GM21717 (cell line): Measurements from ENCODE around the gene OTUB2.

ENCODE experiments used
- ATAC-seq: cut with Tn5 transposase; IDR thresholded peaks from one replicate; pipeline ENCODE4 v1.9.1; 2021; ENCODE audit warnings: mild to moderate bottlenecking, moderate library complexity; ENCODE audit not compliant: unreplicated experiment

The OTUB2 gene

DNA sequence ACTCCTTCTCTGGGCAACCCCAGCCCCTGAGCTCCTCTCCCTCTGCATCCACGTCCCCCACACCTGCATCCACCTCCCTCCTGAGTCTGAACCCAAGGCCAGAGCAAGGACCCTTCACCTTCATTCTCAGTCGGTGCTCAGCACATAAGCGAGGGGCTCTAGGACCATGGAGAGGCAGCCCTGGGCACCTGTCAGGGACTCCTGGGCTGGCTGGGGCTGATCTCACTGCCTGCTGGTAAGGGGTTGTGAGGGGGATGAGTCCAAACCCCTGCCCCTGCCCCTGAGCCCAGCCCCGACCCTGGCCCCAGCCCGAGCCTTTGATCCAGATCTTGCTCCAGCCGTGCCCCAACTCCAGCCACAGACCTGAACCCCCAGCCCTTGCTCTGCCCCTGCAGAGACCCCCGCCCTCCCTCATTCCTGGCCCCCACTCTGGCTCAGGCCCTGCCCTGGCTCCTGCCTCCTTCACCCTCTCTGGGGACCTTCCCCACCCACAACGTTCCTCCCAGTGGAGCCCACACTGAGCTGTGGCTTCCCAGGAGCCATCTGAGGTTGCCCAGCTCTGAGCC, 29.9 kb upstream of the OTUB2 start:
- no peak for ATAC-seq

DNA sequence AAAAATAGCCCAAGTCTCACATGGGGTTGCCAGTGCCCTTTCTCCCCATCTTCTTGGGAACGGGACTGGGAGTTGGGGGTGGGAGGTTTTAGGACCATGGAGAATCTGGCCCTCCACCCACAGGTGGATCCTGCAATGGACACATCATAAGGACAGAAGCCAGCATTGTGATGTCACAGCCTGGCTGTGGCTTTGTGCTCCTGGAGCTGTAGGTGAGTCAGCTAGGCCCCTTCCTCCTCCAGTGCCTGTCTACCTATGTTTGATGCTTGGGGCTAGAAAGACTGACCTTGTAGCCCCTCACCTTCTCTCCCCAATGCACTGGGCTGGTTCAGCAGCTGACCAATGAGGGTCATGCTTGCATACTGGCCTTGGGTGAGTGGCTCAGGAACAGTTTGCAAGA, 29.1 kb upstream of the OTUB2 start, which contains the start of gene CCDC197:
Gene CCDC197 (plus strand): TSS at position 220 of the 400 bp plus-strand sequence. CDS start 831 bp downstream, outside the sequence.
- ATAC-seq = no peak

DNA sequence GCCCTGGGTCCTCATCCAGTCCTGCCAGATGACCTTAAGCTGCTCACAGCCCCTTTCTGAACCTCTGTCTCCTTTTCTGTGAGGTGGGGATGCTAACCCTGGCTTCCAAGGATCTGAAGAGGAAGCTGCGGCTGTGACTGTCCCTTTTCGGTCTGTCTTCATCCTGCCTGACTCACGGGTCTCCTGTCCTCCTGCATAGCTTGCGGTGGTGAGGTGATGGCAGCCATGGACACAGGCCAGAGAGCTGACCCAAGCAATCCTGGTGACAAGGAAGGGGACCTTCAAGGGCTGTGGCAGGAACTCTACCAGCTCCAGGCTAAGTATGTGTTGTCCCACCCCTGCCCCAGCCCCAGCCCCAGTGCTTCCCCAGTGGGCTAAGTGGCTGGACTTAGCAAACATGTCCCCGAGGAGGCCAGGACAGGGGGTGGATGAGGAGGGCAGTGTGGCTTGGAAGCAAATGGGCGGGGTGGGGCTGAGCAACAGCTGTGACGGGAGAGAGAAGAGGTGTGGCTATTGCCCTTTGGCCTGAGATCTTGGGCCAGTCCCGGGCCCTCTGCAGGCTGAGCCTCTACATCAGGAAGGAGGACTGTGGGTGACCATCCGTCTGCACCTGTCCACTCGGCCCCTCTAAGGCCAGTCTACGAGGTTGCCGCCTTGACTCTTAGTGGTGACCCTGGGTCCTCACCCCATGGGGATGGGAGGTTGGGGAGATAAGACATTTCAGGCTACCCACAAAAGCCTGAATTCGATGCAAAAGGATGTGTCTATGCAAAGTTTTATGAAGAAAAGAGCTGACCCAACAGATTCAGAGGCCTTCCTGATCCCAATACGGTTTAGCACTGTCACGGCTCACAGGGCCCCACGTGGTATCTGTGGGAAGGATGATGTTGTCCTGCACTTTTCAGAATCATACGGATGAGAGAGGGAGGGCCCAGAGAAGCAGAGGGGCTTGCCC, 27.9 kb upstream of the OTUB2 start:
- no peak for ATAC-seq

DNA sequence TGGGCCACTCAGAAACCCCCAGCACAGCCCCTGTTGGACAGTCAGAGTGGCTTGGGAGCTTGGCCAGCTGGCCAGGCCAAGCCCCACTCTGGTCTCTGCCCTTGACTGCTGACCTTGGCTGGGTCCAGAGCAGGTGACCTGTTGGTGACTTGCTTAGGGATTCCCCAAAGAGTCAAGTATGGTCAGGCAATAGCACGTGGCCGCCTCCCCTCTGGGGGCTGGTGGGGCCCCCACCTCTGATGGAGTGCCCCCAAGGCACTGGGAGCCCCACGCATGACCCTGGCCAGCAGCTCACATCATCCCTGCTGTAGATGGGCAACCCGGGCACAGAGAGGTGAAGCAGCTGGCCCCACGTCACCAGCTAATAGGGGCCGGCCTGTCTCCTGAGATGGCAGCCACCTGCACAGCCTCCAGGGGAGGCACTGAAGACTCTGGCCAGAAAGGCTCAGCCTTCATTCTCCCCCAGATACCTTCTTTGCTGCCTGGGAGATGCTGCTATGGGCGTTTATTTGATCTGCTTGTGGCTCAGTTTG, 27.2 kb upstream of the OTUB2 start:
- no peak for ATAC-seq

DNA sequence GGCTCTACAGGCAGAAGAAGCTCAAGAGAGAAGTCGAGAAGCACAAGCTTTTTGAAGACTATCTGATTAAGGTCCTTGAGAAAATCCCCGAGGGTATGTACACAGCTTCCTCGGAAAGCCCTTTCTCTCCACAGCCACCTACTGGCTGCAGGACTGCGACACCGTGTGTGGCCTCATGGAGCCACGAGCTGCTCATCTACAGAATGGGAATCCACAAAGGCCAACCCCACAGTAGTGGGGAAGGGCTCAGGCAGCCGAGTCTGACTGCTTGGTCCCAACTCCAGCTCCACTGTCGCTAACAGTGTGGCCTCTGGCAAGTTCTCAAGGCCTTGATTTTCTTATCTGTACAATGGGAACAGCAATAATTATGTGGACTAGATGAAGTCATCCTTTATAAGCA, 26.6 kb upstream of the OTUB2 start:
- ATAC-seq = no peak

DNA sequence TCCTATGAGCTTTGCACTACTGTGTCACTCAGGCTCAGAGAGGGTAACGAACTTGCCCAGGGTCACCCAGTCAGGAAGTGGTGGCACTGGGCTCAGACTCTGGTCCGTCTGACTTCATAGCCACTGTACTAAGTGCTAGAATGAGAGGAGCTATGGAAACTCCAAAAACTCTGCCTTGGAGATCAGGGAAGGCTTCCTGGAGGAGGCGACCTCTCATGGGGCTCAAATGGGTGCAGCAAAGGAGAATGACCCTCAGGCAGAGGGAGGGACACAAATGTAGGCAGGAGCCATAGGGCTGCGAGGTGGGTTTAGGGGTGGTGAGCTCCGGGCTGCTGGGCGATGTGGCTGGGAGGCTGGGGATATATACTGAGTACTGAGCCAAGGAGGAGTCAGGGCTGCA, 25.9 kb upstream of the OTUB2 start:
- no peak for ATAC-seq

DNA sequence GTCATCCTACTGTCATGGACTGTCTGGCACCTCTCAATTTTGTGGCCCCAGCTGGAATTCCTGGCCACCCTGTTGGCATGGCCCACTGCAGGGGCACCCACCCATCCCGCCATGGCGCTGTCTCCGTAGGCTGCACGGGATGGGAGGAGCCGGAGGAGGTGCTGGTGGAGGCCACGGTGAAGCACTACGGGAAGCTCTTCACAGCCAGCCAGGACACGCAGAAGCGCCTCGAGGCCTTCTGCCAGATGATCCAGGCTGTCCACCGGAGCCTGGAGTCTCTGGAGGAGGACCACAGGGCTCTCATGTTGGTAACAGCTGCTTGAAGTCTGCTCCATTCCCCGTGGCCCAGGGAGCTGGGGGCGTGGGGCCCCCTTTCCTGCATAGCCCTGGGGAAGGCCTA, 25.1 kb upstream of the OTUB2 start:
- no peak for ATAC-seq

DNA sequence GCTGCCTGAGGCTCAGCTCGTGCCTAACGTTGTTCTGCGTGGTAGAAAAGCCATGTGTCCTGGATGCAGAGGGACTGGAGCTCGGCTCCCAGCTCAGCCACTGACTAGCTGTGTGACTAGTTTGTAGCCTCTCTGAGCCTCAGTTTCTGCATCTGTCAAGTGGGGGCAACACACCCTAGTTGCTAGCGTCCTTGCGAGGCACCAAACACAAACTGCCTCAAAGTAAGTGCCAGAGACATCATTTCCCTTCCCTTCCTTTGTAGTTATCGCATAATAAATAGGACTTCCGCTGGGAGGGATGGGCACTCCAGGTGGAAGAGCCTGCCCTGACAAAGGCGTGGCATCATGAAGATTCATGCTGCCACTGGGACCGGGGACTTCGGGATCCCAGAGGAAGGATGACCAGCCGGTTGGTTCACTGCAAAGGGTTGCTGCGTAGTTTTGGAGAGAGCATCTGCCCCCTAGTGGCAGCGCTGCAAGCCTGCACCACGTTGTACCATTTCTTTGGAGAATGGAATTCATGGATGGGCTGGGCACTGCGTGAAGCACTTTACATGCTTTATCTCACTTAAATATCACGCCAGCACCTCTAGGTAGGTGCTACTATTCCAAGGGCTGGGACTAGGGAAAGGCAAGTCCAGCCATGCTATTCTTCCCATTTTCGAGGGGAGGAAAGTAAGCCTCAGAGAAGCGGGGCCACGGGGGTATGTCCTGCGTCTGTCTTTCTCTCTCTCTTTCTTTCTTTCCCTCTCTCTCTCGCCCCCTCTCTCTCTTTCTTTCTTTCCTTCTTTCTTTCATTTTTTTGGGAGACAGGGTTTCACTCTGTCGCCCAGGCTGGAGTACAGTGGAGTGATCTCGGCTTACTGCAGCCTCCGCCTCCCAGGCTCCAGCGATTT, 24.4 kb upstream of the OTUB2 start:
- peak; percentile 64 for ATAC-seq

DNA sequence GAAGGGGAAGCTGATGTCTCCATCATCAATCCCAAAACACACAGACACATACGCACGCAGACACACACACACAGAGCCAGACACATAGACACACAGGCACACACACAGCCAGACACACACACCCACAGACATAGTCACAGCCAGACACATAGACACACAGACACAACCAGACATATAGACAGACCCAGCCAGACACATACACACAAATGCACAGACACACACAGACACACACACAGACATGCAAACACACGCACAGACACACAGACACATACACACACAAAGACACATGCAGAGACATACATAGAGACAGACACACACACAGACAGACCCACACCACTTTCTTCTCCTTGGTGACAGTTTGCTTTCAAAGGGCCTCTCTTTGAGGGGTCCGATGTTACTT, 22.7 kb upstream of the OTUB2 start:
- ATAC-seq = no peak

DNA sequence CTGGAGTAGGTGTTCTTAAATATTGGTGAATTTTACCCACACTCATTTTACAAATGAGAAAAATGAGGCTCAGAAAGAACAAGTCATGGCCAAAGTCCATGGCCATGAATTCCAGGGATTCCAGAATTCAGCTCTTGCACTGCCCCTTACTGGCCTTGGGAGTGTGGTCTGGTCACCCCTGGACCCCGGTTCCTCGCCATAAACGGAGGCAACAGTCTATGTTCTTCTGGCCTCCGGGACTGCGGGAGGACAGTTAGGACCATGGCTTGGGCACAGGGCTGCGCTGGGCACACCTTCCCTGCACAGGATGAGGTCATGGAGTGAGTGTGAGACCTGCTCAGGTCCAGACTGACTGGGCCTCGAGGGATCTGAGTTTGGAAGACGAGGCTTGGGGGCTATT, 22.1 kb upstream of the OTUB2 start:
- ATAC-seq = no peak

DNA sequence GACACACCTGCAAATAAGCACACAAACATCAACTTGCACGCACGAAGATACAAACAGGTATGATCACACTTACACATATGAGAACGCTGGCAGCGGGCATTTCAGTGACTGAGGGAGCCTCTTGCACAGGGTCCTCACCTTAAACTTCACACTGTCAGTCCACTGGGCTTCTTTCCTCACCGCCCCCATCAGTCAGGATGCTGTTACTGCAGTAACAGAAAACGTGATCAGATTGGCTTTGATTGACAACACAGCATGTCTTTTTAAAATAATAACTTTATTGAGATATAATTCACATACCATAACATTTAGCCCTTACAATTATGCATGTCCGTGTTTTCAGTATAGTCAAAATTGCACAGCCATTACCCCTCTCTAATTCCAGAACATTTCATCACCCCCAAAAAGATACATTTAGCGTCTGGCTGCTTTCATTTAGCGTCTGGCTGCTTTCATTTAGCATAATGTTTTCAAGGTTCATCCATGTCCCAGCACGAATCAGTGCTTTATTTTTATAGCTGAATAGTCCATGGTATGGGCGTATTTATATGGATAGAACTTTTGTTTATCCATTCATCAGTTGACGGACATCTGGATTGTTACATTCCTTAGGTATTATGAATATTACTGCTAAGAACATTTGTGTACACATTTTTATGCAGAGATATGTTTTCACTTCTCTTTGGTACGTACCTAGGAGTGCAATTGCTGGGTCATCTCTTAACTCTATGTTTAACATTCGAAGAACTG, 20.6 kb upstream of the OTUB2 start:
- no peak for ATAC-seq

DNA sequence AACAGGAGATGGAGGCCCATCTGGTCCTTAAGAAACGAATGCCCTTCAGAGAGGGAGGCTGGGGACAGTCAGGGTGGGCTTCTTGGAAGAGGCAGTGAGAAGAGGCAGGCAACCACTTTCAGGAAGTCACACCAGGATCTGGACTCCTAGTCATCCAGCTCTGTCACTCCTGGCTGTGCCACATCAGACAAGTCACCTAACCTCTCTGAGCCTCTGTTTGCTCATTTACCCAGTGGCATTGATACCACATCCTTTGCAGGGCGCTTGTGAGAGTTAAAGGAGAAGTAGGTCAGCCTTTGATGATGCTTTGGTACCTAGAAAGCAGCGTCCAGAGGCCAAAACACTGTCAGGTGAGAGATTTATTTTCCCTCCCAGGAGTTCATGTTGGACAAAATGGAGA, 17.9 kb upstream of the OTUB2 start:
- ATAC-seq = no peak

DNA sequence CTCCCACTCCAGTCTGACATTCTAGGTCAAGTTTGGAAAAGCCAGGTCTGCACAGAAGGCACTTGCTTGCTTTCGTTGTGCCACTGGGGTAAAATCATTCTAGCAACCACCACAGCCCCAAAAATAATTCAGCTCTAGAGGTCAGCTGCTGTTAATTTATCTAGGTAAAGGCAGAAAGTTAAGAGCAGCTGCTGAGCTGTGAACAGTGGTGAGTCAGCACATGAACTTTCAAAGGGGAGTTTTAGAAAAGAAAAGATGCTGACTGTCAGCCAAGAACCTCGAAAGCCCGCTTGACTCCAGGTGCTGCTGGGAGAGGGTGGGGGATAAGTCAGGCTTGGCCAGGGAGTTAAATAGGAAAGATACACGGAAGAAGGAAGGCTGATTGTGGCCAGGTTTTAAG, 16.4 kb upstream of the OTUB2 start:
- peak; percentile 51 for ATAC-seq

DNA sequence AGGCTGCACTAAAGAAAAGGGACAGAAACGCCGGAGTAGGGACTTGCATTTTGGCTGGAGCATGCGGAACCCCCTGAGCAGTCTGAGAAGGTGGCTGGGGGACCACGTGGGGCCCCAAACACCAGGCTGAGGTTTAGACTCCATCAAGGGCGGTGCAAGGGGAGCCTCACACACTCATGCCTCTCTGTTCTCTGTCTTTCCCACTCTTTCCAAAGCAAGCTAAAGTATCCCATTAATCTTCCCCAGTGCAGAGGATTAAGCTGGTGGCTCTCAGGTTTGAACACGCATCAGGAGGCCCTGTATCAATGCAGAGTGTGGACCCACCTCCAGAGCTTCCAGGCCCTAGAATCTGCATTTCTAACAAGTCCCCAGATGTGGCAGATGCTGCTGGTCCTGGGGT, 15.5 kb upstream of the OTUB2 start:
- ATAC-seq = no peak

DNA sequence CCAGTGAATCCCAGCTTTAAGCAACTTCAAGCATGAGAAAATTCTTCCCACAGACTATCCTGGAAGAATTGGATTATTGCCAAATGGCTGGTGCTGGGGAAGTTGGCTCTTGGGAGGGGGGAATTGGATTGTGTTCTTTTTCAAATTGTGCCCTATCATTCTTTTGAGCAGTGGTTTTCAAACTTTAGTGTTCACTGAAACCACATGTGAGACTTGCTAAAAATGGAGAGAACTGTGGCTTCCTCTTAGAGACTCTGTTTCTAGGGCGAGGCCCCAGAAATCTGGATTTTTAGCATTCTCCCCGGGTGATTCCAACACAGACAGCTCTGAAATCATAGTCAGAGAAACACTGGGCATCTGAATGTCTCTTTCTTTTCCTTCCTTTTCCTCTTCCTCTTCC, 14.3 kb upstream of the OTUB2 start:
- ATAC-seq = no peak

DNA sequence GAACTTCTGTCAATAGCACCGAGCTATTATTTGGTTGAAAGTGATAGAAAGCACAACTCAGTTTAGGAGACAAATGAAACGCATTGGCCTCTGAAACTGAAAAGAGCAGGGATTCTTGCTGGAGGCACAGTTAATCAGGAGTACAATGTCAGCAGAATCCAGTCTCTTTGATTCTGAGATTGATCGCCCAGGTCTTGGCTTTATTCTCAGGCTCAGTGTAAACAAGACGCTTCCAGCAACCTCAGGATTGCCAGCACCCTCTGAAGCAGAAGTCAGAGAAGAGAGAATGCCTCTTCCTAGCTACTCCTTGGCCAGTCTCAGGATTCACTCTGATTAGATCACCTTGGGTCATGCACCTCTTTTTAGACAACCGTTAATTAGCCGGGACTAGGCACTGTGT, 11.8 kb upstream of the OTUB2 start:
- no peak for ATAC-seq

DNA sequence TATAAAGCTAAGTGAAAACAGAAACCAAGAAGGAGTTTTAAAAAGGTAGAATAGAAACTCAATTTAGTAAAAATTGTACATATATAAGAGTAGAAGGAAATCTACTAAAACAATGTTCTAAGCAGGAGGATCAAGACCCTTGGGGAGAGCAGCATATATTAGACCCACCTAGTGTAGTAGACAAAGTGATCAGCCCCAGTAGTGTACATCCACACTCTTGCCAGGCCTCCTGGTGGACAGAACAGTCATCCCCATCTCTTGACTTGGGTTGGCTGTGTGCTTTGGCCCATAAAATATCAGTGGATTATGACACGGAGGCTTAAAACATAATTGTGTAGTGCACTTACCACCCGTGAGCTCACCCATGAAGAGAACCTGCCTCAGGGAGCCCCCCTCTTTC, 10.9 kb upstream of the OTUB2 start:
- ATAC-seq = no peak

DNA sequence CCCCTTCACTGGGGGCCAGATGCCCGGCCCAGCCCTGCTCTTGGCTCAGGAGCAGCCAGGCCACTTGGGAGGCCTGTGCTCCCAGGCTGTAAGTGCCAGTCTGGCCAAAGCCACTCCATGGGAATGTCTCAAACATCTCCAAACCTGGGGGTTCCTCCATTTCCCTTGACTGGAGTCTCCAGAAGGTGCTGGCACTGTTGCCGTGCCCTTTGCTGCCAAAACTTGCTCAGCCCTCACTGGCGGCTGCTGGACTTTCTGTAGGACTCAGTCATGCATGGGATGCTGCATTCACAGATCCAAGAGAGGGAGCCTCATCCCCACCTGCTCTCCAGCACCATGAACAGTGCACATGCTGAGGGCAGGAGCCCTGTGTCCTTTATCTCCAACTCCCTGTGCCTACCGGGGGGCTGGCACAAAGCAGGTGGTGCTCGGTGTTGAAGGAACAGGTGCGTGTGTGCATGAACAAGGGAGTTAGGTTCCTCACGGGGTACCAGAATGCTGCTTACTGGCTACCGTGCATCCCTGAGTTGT, 9.6 kb upstream of the OTUB2 start:
- ATAC-seq = no peak

DNA sequence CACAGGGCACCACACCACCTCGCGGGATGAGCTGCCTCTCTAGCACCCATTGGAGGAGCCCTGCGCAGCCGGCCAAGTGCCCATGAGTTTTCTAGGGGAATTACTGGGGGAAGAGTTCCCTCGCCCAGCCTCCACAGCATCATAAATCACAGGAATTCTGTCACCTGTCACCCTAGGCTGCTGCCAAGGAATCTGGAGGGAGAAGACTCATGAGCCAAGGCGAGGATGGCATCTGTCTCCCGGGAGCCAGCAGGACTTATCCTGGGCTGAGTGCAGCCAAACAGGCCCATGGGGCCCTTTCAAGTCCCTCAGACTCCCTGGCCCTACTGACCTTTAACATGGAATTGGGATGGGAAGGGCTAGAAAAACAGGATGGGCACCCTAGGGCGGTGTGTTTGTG, 7.8 kb upstream of the OTUB2 start:
- no peak for ATAC-seq

DNA sequence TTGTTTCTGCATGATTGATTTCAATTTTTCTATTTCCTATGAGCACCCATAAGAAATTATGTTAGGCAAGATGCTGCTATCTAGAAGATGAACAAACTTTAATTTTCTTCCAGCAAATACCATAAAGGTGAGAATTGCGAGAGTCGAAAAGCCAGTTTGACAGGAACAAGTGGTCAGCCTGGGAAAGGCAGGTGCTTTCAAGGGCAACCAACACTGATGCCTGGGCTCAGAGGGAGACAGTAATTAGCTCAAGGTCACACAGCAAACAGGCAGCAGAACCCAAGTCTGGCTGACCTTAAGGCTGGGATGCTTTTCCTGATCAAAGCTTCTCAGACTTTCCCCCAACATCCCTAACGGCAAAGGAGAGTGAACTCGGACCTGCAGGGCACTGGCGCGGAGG, 6.8 kb upstream of the OTUB2 start:
- no peak for ATAC-seq
